ENCODE measurements around the gene CLCN2.

DNA sequence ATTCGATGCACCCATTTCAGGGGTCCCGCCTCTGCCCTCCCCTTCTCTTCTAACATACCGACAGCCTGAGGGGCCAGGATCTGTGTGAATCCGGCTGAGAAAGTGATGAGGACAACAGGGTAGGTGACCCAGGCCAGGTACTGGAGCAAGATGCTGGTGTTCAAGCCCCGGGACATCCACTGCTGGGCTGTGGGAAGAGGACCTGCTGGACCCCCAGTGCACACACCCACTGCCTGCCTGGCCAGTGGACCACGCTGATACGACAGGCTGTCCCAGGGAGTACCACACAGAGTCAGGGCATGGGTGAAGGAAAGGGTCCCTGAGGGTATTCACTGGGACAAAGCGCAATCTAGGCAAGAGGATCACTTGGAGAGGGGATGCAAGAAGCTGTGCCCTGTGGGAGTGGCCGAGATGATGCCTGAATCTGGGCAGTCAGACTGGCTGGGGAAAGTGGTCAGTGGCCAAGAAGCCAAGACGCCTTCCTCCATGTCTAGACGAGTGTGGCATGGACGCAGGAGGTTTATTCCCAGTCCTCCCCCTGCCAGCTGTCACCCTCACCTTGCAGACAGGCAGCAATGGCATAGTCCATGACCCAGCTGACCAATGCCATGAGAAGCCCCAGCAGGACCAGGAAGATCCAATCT, 3.2 kb downstream of the CLCN2 start:
- TF ChIP-seq EZH2 (IDR thresholded peaks at IDR 0.05; ENCODE audit: insufficient read depth, poor library complexity, severe bottlenecking) (no peak), EZH2phosphoT487 (IDR thresholded peaks at IDR 0.05; ENCODE audit: insufficient read depth, low read depth) (no peak)

All from GM23248 (cell line).